Measurements from ENCODE around the gene NUFIP2.

The NUFIP2 gene

GRCh38 chr17:29214215-29215146, 79.5 kb downstream of the NUFIP2 start:
- no peaks in the 10 kb centered on the region for H3K9me3 ChIP-seq (ENCODE audit: insufficient read depth, low read depth, low read length)
- H3K4ac ChIP-seq (ENCODE audit: low read depth, low read length): no peak overlapping the region
- no peak overlapping the region for H3K27ac ChIP-seq (ENCODE audit: low read depth, low read length)
- no peak overlapping the region for H3K9ac ChIP-seq (ENCODE audit: low read length)
- no peak overlapping the region for H2AFZ ChIP-seq (ENCODE audit: insufficient read depth, low read length, poor library complexity)
- H2BK5ac ChIP-seq (ENCODE audit: low read depth, low read length, poor library complexity): no peak overlapping the region
- no CpG with 5 or more reads among the region's 8 CpGs for WGBS (ENCODE audit: extremely low coverage, insufficient coverage, insufficient read length)
- DNase-seq: peak in 1 of 2 donors; percentile 22
- H3K23ac ChIP-seq (ENCODE audit: low read length): no peak overlapping the region
- H3K27me3 ChIP-seq (ENCODE audit: insufficient read depth, low read length): no peaks in the 10 kb centered on the region
- H4K91ac ChIP-seq (ENCODE audit: low read depth, low read length): no peak overlapping the region
- H3K79me1 ChIP-seq (ENCODE audit: low read length): no peaks in the 10 kb centered on the region
- H3K4me1 ChIP-seq (ENCODE audit: control insufficient read depth in 1 of 2, insufficient read depth in 2 of 2, low read length in 2 of 2): peaks cover 0 to 6% of the 10 kb centered on the region in 2 experiments
- H2BK120ac ChIP-seq (ENCODE audit: insufficient read depth, low read length, poor library complexity): no peak overlapping the region
- H3K18ac ChIP-seq (ENCODE audit: low read length): no peak overlapping the region
- H3K36me3 ChIP-seq (ENCODE audit: control insufficient read depth in 1 of 2, insufficient read depth in 2 of 2, low read length in 2 of 2): no peaks in the 10 kb centered on the region
- no peak overlapping the region for H4K8ac ChIP-seq (ENCODE audit: low read depth, low read length)
- H2BK12ac ChIP-seq (ENCODE audit: low read length): no peak overlapping the region
- H3K79me2 ChIP-seq (ENCODE audit: control insufficient read depth, insufficient read depth, low read length, poor library complexity): no peaks in the 10 kb centered on the region
- no peak overlapping the region for H2AK5ac ChIP-seq (ENCODE audit: low read length)
- H3K14ac ChIP-seq (ENCODE audit: low read length): no peak overlapping the region
- no peak overlapping the region for H3K4me2 ChIP-seq (ENCODE audit: low read length)
- H3K4me3 ChIP-seq (ENCODE audit: low read depth, low read length): no peak overlapping the region
- no peak overlapping the region for H4K12ac ChIP-seq (ENCODE audit: low read depth, low read length)

DNA sequence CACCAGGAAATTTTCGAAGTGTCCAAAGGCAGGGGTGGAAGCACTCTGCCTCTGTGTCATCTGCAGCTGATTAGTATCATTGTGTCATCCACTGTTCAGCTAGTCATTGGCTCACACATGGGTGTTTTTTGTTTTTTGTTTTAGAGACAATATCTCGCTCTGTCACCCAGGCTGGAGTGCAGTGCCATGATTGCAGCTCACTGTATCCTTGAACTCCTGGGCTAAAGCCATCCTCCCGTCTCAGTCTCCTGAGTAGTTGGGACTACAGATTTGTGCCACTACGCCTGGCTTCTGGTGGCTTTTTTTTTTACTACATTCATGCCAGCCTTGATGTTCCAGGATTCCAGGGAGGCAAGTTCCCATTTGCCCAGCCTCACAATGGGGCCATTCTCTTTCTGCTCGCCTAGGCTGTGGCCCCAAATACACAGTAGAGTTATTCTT, 81.2 kb downstream of the NUFIP2 start:
- Histone ChIP-seq H3K4me3 (ENCODE audit: low read depth, low read length) (no peak overlapping the region), H3K27me3 (ENCODE audit: insufficient read depth, low read length) (no peaks in the 10 kb centered on the region), H3K4me1 (ENCODE audit: control insufficient read depth in 1 of 2, insufficient read depth in 2 of 2, low read length in 2 of 2) (peaks cover 0 to 9% of the 10 kb centered on the region in 2 experiments), H3K9me3 (ENCODE audit: insufficient read depth, low read depth, low read length) (no peaks in the 10 kb centered on the region), H3K23ac (ENCODE audit: low read length) (no peak overlapping the region), H3K4me2 (ENCODE audit: low read length) (no peak overlapping the region), H4K91ac (ENCODE audit: low read depth, low read length) (no peak overlapping the region), H2AFZ (ENCODE audit: insufficient read depth, low read length, poor library complexity) (no peak overlapping the region), H3K79me2 (ENCODE audit: control insufficient read depth, insufficient read depth, low read length, poor library complexity) (no peaks in the 10 kb centered on the region), H2AK5ac (ENCODE audit: low read length) (no peak overlapping the region), H4K12ac (ENCODE audit: low read depth, low read length) (no peak overlapping the region), H2BK5ac (ENCODE audit: low read depth, low read length, poor library complexity) (no peak overlapping the region), H3K36me3 (ENCODE audit: control insufficient read depth in 1 of 2, insufficient read depth in 2 of 2, low read length in 2 of 2) (no peaks in the 10 kb centered on the region), H2BK120ac (ENCODE audit: insufficient read depth, low read length, poor library complexity) (no peak overlapping the region), H3K9ac (ENCODE audit: low read length) (no peak overlapping the region), H3K27ac (ENCODE audit: low read depth, low read length) (no peak overlapping the region), H3K4ac (ENCODE audit: low read depth, low read length) (no peak overlapping the region), H3K18ac (ENCODE audit: low read length) (no peak overlapping the region), H3K79me1 (ENCODE audit: low read length) (no peaks in the 10 kb centered on the region), H4K8ac (ENCODE audit: low read depth, low read length) (no peak overlapping the region), H3K14ac (ENCODE audit: low read length) (no peak overlapping the region), H2BK12ac (ENCODE audit: low read length) (no peak overlapping the region)
- DNase-seq: peak in 1 of 2 donors; percentile 38
- no CpG with 5 or more reads among the region's 5 CpGs for WGBS (ENCODE audit: extremely low coverage, insufficient coverage, insufficient read length)

DNA sequence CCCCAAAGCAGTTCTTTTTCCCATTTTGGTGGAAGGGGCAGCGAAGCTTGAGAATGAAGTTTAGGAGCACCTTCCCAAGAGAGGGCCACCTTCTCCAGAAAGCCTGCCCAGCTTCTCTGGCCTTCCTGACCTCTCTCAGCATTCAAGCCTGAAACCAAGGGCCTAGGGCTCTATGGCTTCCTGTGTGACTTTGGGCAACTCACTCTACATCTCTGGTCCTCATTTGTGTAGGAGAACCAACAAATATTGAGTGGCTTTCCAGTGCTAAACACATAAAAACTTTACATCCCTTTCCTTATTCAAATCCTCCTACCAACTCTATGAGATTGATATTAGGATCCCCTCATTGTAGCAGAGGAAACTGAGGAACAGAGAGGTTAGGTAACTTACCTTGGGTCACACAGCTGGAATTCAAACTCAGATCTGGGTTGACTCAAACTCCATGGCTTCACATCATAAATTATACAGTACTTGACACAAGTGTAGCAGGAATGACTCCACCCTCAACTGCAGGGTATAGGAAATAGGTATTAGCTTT, 81.8 kb downstream of the NUFIP2 start:
- H3K4me1 ChIP-seq (ENCODE audit: control insufficient read depth in 1 of 2, insufficient read depth in 2 of 2, low read length in 2 of 2): peaks cover 0 to 7% of the 10 kb centered on the region in 2 experiments
- no peak for DNase-seq
- H2BK5ac ChIP-seq (ENCODE audit: low read depth, low read length, poor library complexity): no peak overlapping the region
- H3K36me3 ChIP-seq (ENCODE audit: control insufficient read depth in 1 of 2, insufficient read depth in 2 of 2, low read length in 2 of 2): no peaks in the 10 kb centered on the region
- no peaks in the 10 kb centered on the region for H3K9me3 ChIP-seq (ENCODE audit: insufficient read depth, low read depth, low read length)
- H3K4ac ChIP-seq (ENCODE audit: low read depth, low read length): no peak overlapping the region
- no peak overlapping the region for H2AFZ ChIP-seq (ENCODE audit: insufficient read depth, low read length, poor library complexity)
- H3K79me1 ChIP-seq (ENCODE audit: low read length): no peaks in the 10 kb centered on the region
- no peaks in the 10 kb centered on the region for H3K27me3 ChIP-seq (ENCODE audit: insufficient read depth, low read length)
- no peak overlapping the region for H4K8ac ChIP-seq (ENCODE audit: low read depth, low read length)
- H3K23ac ChIP-seq (ENCODE audit: low read length): no peak overlapping the region
- no peak overlapping the region for H3K18ac ChIP-seq (ENCODE audit: low read length)
- no peak overlapping the region for H4K12ac ChIP-seq (ENCODE audit: low read depth, low read length)
- H3K79me2 ChIP-seq (ENCODE audit: control insufficient read depth, insufficient read depth, low read length, poor library complexity): no peaks in the 10 kb centered on the region
- H3K4me2 ChIP-seq (ENCODE audit: low read length): no peak overlapping the region
- H3K9ac ChIP-seq (ENCODE audit: low read length): no peak overlapping the region
- H3K4me3 ChIP-seq (ENCODE audit: low read depth, low read length): no peak overlapping the region
- no peak overlapping the region for H4K91ac ChIP-seq (ENCODE audit: low read depth, low read length)
- no peak overlapping the region for H3K27ac ChIP-seq (ENCODE audit: low read depth, low read length)
- no peak overlapping the region for H2AK5ac ChIP-seq (ENCODE audit: low read length)
- no peak overlapping the region for H2BK12ac ChIP-seq (ENCODE audit: low read length)
- no peak overlapping the region for H3K14ac ChIP-seq (ENCODE audit: low read length)
- no CpG with 5 or more reads among the region's 1 CpG for WGBS (ENCODE audit: extremely low coverage, insufficient coverage, insufficient read length)
- no peak overlapping the region for H2BK120ac ChIP-seq (ENCODE audit: insufficient read depth, low read length, poor library complexity)

GRCh38 chr17:29210879-29211278, 83.1 kb downstream of the NUFIP2 start:
- Histone ChIP-seq H3K18ac (ENCODE audit: low read length) (no peak overlapping the region), H2BK120ac (ENCODE audit: insufficient read depth, low read length, poor library complexity) (no peak overlapping the region), H4K8ac (ENCODE audit: low read depth, low read length) (no peak overlapping the region), H3K9me3 (ENCODE audit: insufficient read depth, low read depth, low read length) (no peaks in the 10 kb centered on the region), H3K79me2 (ENCODE audit: control insufficient read depth, insufficient read depth, low read length, poor library complexity) (no peaks in the 10 kb centered on the region), H3K27ac (ENCODE audit: low read depth, low read length) (no peak overlapping the region), H3K9ac (ENCODE audit: low read length) (no peak overlapping the region), H3K14ac (ENCODE audit: low read length) (no peak overlapping the region), H3K4me1 (ENCODE audit: control insufficient read depth in 1 of 2, insufficient read depth in 2 of 2, low read length in 2 of 2) (peaks cover 0 to 3% of the 10 kb centered on the region in 2 experiments), H3K27me3 (ENCODE audit: insufficient read depth, low read length) (no peaks in the 10 kb centered on the region), H2BK5ac (ENCODE audit: low read depth, low read length, poor library complexity) (no peak overlapping the region), H2AFZ (ENCODE audit: insufficient read depth, low read length, poor library complexity) (no peak overlapping the region), H3K36me3 (ENCODE audit: control insufficient read depth in 1 of 2, insufficient read depth in 2 of 2, low read length in 2 of 2) (no peaks in the 10 kb centered on the region), H3K23ac (ENCODE audit: low read length) (no peak overlapping the region), H3K79me1 (ENCODE audit: low read length) (no peaks in the 10 kb centered on the region), H2BK12ac (ENCODE audit: low read length) (no peak overlapping the region), H3K4me2 (ENCODE audit: low read length) (no peak overlapping the region), H2AK5ac (ENCODE audit: low read length) (no peak overlapping the region), H4K12ac (ENCODE audit: low read depth, low read length) (no peak overlapping the region), H3K4ac (ENCODE audit: low read depth, low read length) (no peak overlapping the region), H3K4me3 (ENCODE audit: low read depth, low read length) (no peak overlapping the region), H4K91ac (ENCODE audit: low read depth, low read length) (no peak overlapping the region)
- DNase-seq: peak in 1 of 2 donors; percentile 75
- no CpG with 5 or more reads among the region's 2 CpGs for WGBS (ENCODE audit: extremely low coverage, insufficient coverage, insufficient read length)
